ENCODE results near the gene FCHO1.

GRCh38 chr19:17764348-17764747, 13.1 kb downstream of the FCHO1 start:
- TF ChIP-seq CTCF (IDR thresholded peaks at IDR 0.05) (no peak), POLR2A (IDR thresholded peaks at IDR 0.05) (no peak)
